PC-9 (cell line): ENCODE measurements around the gene COL4A1. TPM values are rescaled to one million over a fixed set of nuclear protein-coding genes. Genes with fewer than 3 reads are reported as not detected.

Experiments used
- BruUV-seq: library from RNA; stranded (reverse); fragments of 400-500 nt; replicated peaks from 2 replicates; lab custom pipeline; 2021; lab: Mats Ljungman, UMichigan
- CTCF ChIA-PET: fragments of 300-600 bp; sonication (Branson Sonifier 250); formaldehyde crosslinking; loops from one replicate; lab custom pipeline; 2022; ENCODE audit warnings: antibody characterized with exemption; lab: Charles Lee
- POLR2A ChIA-PET: fragments of 300-600 bp; sonication (Branson Sonifier 250); formaldehyde crosslinking; loops from one replicate; lab custom pipeline; 2022; ENCODE audit warnings: antibody characterized with exemption; ENCODE audit not compliant: unreplicated experiment; lab: Charles Lee
- DNase-seq, 2 experiments: peaks; one replicate each; pipeline versions ENCODE4 v3.0.0 to v3.0.0-alpha.2; 2015 to 2022; ENCODE audit warnings: mixed read lengths in 1 of 2
- H2AFZ ChIP-seq: fragments of 200-600 bp; sonication (generic); 2 replicates; pipeline ENCODE4 v1.8.1; 2017; ENCODE audit warnings: antibody characterized with exemption
- H3F3A ChIP-seq: fragments of 200-600 bp; sonication (generic); 2 replicates; pipeline ENCODE4 v1.8.1; 2017; ENCODE audit warnings: antibody characterized with exemption, mild to moderate bottlenecking, low read depth; ENCODE audit not compliant: insufficient read depth
- H3K27ac ChIP-seq: fragments of 200-600 bp; sonication (generic); 2 replicates; pipeline ENCODE4 v1.6.1; 2016; ENCODE audit warnings: mixed run types
- H3K27me3 ChIP-seq: fragments of 200-600 bp; sonication (generic); 2 replicates; pipeline ENCODE4 v1.6.1; 2016; ENCODE audit warnings: low read depth, mixed run types; ENCODE audit not compliant: insufficient read depth
- H3K36me3 ChIP-seq: fragments of 200-600 bp; sonication (generic); 2 replicates; pipeline ENCODE4 v1.6.1; 2016; ENCODE audit warnings: low read depth, mixed run types
- H3K4me1 ChIP-seq: fragments of 200-600 bp; sonication (generic); replicated peaks from 2 replicates; pipeline ENCODE4 v1.6.1; 2016; ENCODE audit warnings: mixed run types; ENCODE audit not compliant: insufficient read depth
- H3K4me2 ChIP-seq: fragments of 200-600 bp; sonication (generic); 2 replicates; pipeline ENCODE4 v1.6.1; 2017; ENCODE audit warnings: mixed run types
- H3K4me3 ChIP-seq: fragments of 200-600 bp; sonication (generic); 2 replicates; pipeline ENCODE4 v1.6.1; 2016; ENCODE audit warnings: mixed run types
- H3K79me2 ChIP-seq: fragments of 200-600 bp; sonication (generic); 2 replicates; pipeline ENCODE4 v1.6.1; 2017; ENCODE audit warnings: low read depth, mixed run types
- H3K9me2 ChIP-seq: fragments of 200-600 bp; sonication (generic); 2 replicates; pipeline ENCODE4 v1.8.1; 2017; ENCODE audit warnings: mild to moderate bottlenecking; ENCODE audit not compliant: insufficient read depth
- H3K9me3 ChIP-seq: fragments of 200-600 bp; sonication (generic); 2 replicates; pipeline ENCODE4 v1.8.1; 2016; ENCODE audit warnings: low read depth; ENCODE audit not compliant: insufficient read depth
- H4K20me1 ChIP-seq: fragments of 200-600 bp; sonication (generic); 2 replicates; pipeline ENCODE4 v1.8.1; 2017; ENCODE audit not compliant: insufficient read depth
- EZH2 ChIP-seq: fragments of 200-600 bp; sonication (generic); IDR thresholded peaks from 2 replicates; pipeline ENCODE4 v1.8.0; 2017; ENCODE audit warnings: antibody characterized with exemption, low read depth
- intact Hi-C: fragments of 100-400 bp; cut with micrococcal nuclease; formaldehyde crosslinking; loops from one replicate; pipeline ENCODE4 v1.10.0; 2022; ENCODE audit not compliant: unreplicated experiment
- total RNA-seq: library from RNA; stranded (reverse); gene quantifications from 2 replicates; pipeline ENCODE4 v1.2.3, GENCODE V29; 2021
- TF ChIP-seq, protein P1 (sequence below): fragments of 200-600 bp; sonication (generic); conservative IDR thresholded peaks from 2 replicates; pipeline ENCODE4 v1.6.1; 2017; ENCODE audit warnings: mixed run types, antibody characterized with exemption, mild to moderate bottlenecking, moderate library complexity

COL4A1 gene
- total RNA-seq, 1 experiment from 2014 or later, result 24.5 TPM

DNA sequence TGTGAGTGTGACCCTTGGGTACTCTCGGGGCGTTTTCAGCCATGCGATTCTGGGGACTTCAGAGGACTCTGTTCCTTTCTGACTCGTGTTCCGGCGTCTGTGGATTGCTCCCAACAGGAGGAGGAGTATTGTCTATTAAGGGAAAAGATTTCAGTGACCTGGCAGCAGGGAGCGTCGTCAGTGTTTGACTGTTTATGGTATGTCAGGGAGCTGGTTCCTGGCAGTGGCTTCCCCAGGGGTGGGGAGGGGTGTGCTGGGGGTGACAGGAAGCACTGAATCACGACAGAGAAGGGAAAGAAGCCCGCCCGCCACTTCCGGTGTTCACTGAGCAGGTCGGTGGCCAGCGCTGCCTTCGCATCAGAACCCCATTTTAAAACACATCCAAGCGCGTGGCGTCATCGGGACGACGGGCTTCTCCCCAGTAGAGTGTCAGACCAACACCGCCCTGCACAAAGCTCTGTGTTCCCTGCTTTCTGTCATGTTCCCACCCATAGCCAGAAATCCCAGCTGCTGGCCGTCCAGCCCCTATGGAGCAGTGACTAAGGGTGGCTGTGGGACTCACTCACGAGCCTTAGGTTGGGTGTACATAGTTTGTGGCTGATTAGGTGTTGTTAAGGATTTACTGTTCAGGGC, 34.0 kb upstream of the COL4A1 start:
- TF ChIP-seq, protein P1, sequence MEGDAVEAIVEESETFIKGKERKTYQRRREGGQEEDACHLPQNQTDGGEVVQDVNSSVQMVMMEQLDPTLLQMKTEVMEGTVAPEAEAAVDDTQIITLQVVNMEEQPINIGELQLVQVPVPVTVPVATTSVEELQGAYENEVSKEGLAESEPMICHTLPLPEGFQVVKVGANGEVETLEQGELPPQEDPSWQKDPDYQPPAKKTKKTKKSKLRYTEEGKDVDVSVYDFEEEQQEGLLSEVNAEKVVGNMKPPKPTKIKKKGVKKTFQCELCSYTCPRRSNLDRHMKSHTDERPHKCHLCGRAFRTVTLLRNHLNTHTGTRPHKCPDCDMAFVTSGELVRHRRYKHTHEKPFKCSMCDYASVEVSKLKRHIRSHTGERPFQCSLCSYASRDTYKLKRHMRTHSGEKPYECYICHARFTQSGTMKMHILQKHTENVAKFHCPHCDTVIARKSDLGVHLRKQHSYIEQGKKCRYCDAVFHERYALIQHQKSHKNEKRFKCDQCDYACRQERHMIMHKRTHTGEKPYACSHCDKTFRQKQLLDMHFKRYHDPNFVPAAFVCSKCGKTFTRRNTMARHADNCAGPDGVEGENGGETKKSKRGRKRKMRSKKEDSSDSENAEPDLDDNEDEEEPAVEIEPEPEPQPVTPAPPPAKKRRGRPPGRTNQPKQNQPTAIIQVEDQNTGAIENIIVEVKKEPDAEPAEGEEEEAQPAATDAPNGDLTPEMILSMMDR, result no peak
- TF ChIP-seq EZH2, result no peak
- Histone ChIP-seq H3K27me3 (no peaks in the 10 kb centered on the region), H3K4me2 (no peak overlapping the region), H3K27ac (no peak overlapping the region), H2AFZ (no peak overlapping the region), H4K20me1 (no peaks in the 10 kb centered on the region), H3K79me2 (no peaks in the 10 kb centered on the region), H3F3A (peaks cover 15% of the 10 kb centered on the region; the same call in 1 of the 2 replicates), H3K9me3 (no peaks in the 10 kb centered on the region), H3K4me1 (peaks cover 33% of the 10 kb centered on the region), H3K4me3 (no peak overlapping the region), H3K9me2 (no peaks in the 10 kb centered on the region), H3K36me3 (no peaks in the 10 kb centered on the region)
- BruUV-seq, result no TSS peak
- intact Hi-C loops, result no loop called here
- ChIA-PET POLR2A (no interaction called here), CTCF (no interaction called here)
- DNase-seq, result no peak

DNA sequence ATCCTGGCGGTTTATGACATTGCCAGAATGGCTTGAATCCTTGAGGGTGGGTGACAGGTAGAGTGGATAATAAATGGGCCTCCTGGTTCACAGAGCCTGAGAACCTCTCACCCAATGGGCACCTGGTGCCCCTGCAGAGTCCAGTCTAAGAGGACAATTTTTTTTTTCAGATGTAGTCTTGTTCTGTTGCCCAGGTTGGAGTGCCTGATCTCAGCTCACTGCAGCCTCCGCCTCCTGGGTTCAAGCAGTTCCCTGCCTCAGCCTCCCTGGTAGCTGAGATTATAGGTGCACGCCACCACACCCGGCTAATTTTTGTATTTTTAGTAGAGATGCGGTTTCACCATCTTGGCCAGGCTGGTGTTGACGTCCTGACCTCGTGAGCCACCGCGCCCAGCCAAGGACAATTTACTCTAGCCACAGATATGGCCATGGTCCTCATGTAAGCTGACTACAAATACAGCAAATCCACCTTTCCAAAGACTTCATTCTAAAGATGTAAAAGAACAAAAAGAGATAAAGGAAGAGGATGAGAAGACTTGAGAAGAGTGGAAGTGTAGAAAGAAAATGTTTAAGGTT, 33.1 kb upstream of the COL4A1 start:
- Histone ChIP-seq H3K4me1 (peaks cover 24% of the 10 kb centered on the region), H3K27me3 (no peaks in the 10 kb centered on the region), H3K9me3 (no peaks in the 10 kb centered on the region), H3K4me3 (no peak overlapping the region), H3F3A (peaks cover 15% of the 10 kb centered on the region; the same call in 1 of the 2 replicates), H3K27ac (no peak overlapping the region), H3K4me2 (no peak overlapping the region), H3K36me3 (no peaks in the 10 kb centered on the region), H3K79me2 (no peaks in the 10 kb centered on the region), H2AFZ (no peak overlapping the region), H3K9me2 (no peaks in the 10 kb centered on the region), H4K20me1 (no peaks in the 10 kb centered on the region)
- no peak for TF ChIP-seq EZH2
- TF ChIP-seq, protein P1, result no peak
- intact Hi-C loops, result no loop called here
- no TSS peak for BruUV-seq
- POLR2A ChIA-PET, result no interaction called here
- no peak for DNase-seq
- CTCF ChIA-PET, result no interaction called here

DNA sequence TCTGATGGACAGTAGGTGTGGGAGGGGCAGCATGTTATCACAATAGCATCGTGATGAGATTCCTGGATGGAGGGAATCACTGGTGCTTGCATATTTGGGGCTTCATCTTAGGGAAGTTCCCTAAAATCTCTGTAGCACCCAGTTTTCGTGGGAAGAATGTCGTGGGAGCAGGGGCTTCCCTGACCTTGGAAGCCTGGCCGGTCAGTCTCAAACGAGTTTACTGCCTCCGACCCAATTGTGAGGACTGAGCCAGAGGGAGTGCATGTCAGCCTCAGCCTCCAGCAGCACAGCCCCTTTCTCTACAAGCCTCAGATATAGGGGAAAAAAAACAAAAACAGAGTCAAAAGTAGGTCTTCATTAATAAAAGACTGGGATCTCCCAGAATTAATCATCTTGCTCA, 32.3 kb upstream of the COL4A1 start:
- Histone ChIP-seq H4K20me1 (no peaks in the 10 kb centered on the region), H3K9me2 (no peaks in the 10 kb centered on the region), H3K27me3 (no peaks in the 10 kb centered on the region), H3K4me1 (peaks cover 22% of the 10 kb centered on the region), H2AFZ (no peak overlapping the region), H3K9me3 (no peaks in the 10 kb centered on the region), H3K4me3 (no peak overlapping the region), H3K4me2 (no peak overlapping the region), H3F3A (peaks cover 15% of the 10 kb centered on the region; the same call in 1 of the 2 replicates), H3K79me2 (no peaks in the 10 kb centered on the region), H3K27ac (no peak overlapping the region), H3K36me3 (no peaks in the 10 kb centered on the region)
- TF ChIP-seq, protein P1, result no peak
- TF ChIP-seq EZH2, result no peak
- POLR2A ChIA-PET, result no interaction called here
- CTCF ChIA-PET, result no interaction called here
- no TSS peak for BruUV-seq
- intact Hi-C loops, result no loop called here
- no peak for DNase-seq
